NT2/D1 (cell line): ENCODE measurements around the gene NUCB1.

Experiments
- SUZ12 ChIP-seq: IDR thresholded peaks from 2 replicates; pipeline ENCODE4 v1.6.1; 2011; ENCODE audit not compliant: insufficient read length, insufficient read depth; ENCODE audit errors: extremely low read depth
- YY1 ChIP-seq: IDR thresholded peaks from 2 replicates; pipeline ENCODE4 v1.6.1; 2011; ENCODE audit not compliant: insufficient read length, insufficient read depth
- ZNF274 ChIP-seq: IDR thresholded peaks from 2 replicates; pipeline ENCODE4 v1.6.1; 2011; ENCODE audit warnings: mild to moderate bottlenecking, low read depth, low read length

GRCh38 chr19:48922548-48923490, 22.7 kb downstream of the NUCB1 start:
- TF ChIP-seq YY1 (no peak), SUZ12 (no peak), ZNF274 (no peak)
